PC-3 (cell line): Measurements from ENCODE around the gene SLC44A3.

Experiments
- CTCF ChIP-seq: fragments of 300-600 bp; sonication (generic); conservative IDR thresholded peaks from 2 replicates; pipeline ENCODE4 v1.5.1; 2017; ENCODE audit warnings: antibody characterized with exemption, low read depth, mild to moderate bottlenecking, low read length
- EZH2 ChIP-seq: fragments of 300-600 bp; sonication (generic); IDR thresholded peaks from one replicate; pipeline ENCODE4 v1.6.1; 2017; ENCODE audit warnings: antibody characterized with exemption, mild to moderate bottlenecking, low read length; ENCODE audit not compliant: unreplicated experiment

DNA sequence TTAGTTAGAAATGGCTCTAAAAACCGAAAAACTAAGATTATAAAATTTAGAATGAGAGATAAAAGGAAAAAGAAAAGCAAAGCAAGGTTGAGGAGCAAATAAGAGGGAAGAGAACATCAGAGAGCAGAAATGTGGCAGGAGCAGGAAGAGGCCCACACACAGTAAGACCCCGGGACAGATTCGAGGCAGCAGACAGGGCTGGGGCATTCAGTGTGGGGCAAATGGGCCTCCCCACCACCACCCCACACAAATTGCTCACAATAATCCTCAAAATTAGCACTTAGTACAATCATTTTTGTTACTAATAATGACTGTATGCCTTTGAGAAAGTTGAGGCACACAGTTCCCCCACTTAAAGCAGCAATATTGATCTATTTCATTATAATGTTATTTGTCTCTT lies 17.1 kb upstream of the SLC44A3 start:
- TF ChIP-seq EZH2: no peak
- no peak for TF ChIP-seq CTCF
